Measurements from ENCODE around the gene LRRC73.

DNA sequence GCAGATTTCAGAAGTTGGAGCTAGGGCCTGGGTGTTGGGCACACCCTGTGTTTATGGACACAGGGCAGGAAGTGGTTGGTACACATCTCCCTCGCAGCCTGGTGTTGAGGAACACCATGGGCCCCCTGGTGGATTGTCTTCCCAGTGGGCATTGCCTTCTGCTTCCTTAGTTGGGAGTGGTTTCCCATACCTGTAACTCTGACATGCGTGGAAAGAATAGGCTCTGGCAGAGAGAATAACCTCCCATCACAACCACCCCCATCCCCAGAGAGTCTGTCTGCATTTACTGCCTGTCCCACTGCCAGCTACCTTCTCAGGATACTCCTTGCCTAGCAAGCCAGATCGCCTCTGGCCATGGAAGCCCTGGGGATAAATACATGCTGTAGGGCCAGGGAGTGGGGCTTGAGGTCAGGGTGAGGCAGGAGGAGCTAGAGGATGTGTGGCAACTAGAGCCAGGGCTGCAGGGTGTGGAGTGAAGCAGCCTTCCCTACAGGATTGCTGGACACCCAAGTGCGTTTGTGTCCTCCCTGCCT lies 14.7 kb downstream of the LRRC73 start:
- TF ChIP-seq, protein P1, sequence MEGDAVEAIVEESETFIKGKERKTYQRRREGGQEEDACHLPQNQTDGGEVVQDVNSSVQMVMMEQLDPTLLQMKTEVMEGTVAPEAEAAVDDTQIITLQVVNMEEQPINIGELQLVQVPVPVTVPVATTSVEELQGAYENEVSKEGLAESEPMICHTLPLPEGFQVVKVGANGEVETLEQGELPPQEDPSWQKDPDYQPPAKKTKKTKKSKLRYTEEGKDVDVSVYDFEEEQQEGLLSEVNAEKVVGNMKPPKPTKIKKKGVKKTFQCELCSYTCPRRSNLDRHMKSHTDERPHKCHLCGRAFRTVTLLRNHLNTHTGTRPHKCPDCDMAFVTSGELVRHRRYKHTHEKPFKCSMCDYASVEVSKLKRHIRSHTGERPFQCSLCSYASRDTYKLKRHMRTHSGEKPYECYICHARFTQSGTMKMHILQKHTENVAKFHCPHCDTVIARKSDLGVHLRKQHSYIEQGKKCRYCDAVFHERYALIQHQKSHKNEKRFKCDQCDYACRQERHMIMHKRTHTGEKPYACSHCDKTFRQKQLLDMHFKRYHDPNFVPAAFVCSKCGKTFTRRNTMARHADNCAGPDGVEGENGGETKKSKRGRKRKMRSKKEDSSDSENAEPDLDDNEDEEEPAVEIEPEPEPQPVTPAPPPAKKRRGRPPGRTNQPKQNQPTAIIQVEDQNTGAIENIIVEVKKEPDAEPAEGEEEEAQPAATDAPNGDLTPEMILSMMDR (IDR thresholded peaks at IDR 0.05), result no peak
- TF ChIP-seq POLR2A (IDR thresholded peaks at IDR 0.05), result no peak

All from uterus (tissue), 2 donors.